H9 (cell line): ENCODE measurements around the gene CBLIF. TPM values are rescaled to one million over a fixed set of nuclear protein-coding genes. Genes with fewer than 3 reads are reported as not detected.

ENCODE experiments used
- DNase-seq: peaks from one replicate; pipeline ENCODE4 v3.0.0-alpha.2; 2017
- H2AFZ ChIP-seq: one replicate; pipeline ENCODE4 v1.6.1; 2013; ENCODE audit warnings: mild to moderate bottlenecking, low read length, control low read depth, moderate library complexity
- H2AK5ac ChIP-seq: 2 replicates; pipeline ENCODE4 v1.6.1; 2013; ENCODE audit warnings: low read length, control low read depth, mixed read lengths; ENCODE audit not compliant: insufficient read length
- H2BK120ac ChIP-seq: one replicate; pipeline ENCODE4 v1.6.1; 2013; ENCODE audit warnings: low read depth, mild to moderate bottlenecking, low read length, control low read depth, inconsistent platforms; ENCODE audit not compliant: poor library complexity, severe bottlenecking
- H2BK12ac ChIP-seq: 2 replicates; pipeline ENCODE4 v1.6.1; 2013; ENCODE audit warnings: low read length, control low read depth, mixed read lengths, low read depth; ENCODE audit not compliant: insufficient read length
- H2BK15ac ChIP-seq: 2 replicates; pipeline ENCODE4 v1.6.1; 2013; ENCODE audit warnings: low read depth, low read length, control low read depth
- H2BK20ac ChIP-seq: one replicate; pipeline ENCODE4 v1.6.1; 2013; ENCODE audit warnings: low read depth, mild to moderate bottlenecking, low read length, control low read depth, inconsistent platforms; ENCODE audit not compliant: poor library complexity, severe bottlenecking
- H2BK5ac ChIP-seq: 2 replicates; pipeline ENCODE4 v1.6.1; 2013; ENCODE audit warnings: low read length, control low read depth, mixed read lengths; ENCODE audit not compliant: insufficient read length
- H3K14ac ChIP-seq: 2 replicates; pipeline ENCODE4 v1.6.1; 2013; ENCODE audit warnings: low read length, control low read depth; ENCODE audit not compliant: insufficient read depth
- H3K18ac ChIP-seq: 2 replicates; pipeline ENCODE4 v1.6.1; 2013; ENCODE audit warnings: low read depth, mild to moderate bottlenecking, mixed read lengths, low read length, control low read depth; ENCODE audit not compliant: insufficient read length
- H3K23ac ChIP-seq: 2 replicates; pipeline ENCODE4 v1.6.1; 2013; ENCODE audit warnings: low read length, control low read depth, mixed read lengths, low read depth; ENCODE audit not compliant: insufficient read length
- H3K23me2 ChIP-seq: 2 replicates; pipeline ENCODE4 v1.6.1; 2013; ENCODE audit warnings: low read depth, mild to moderate bottlenecking, mixed read lengths, low read length, control low read depth; ENCODE audit not compliant: insufficient read length, poor library complexity, severe bottlenecking
- H3K27ac ChIP-seq: 2 replicates; pipeline ENCODE4 v1.5.1; 2013; ENCODE audit warnings: low read length, control low read depth, mixed read lengths, low read depth; ENCODE audit not compliant: insufficient read length
- H3K27me3 ChIP-seq: 2 replicates; pipeline ENCODE4 v1.6.1; 2013; ENCODE audit warnings: low read length, control low read depth, inconsistent platforms; ENCODE audit not compliant: insufficient read depth
- H3K4ac ChIP-seq: 2 replicates; pipeline ENCODE4 v1.6.1; 2013; ENCODE audit warnings: low read depth, mild to moderate bottlenecking, control low read depth, inconsistent platforms, low read length, moderate library complexity
- H3K4me1 ChIP-seq: 2 replicates; pipeline ENCODE4 v1.6.1; 2013; ENCODE audit warnings: low read length, control low read depth, inconsistent platforms; ENCODE audit not compliant: insufficient read depth
- H3K4me2 ChIP-seq: 2 replicates; pipeline ENCODE4 v1.6.1; 2013; ENCODE audit warnings: low read length, control low read depth, mixed read lengths; ENCODE audit not compliant: insufficient read length, insufficient read depth
- H3K56ac ChIP-seq: 2 replicates; pipeline ENCODE4 v1.6.1; 2013; ENCODE audit warnings: low read depth, mild to moderate bottlenecking, mixed read lengths, low read length, control low read depth; ENCODE audit not compliant: insufficient read length
- H3K79me1 ChIP-seq: 2 replicates; pipeline ENCODE4 v1.6.1; 2013; ENCODE audit warnings: low read depth, mild to moderate bottlenecking, moderate library complexity, low read length, control low read depth, inconsistent platforms; ENCODE audit not compliant: insufficient read depth, poor library complexity, severe bottlenecking
- H3K79me2 ChIP-seq: 2 replicates; pipeline ENCODE4 v1.6.1; 2013; ENCODE audit warnings: low read length, control low read depth, inconsistent platforms; ENCODE audit not compliant: insufficient read depth
- H3K9ac ChIP-seq: 2 replicates; pipeline ENCODE4 v1.6.1; 2013; ENCODE audit warnings: low read length, control low read depth, mixed read lengths; ENCODE audit not compliant: insufficient read length; ENCODE audit errors: extremely low read depth
- H3K9me3 ChIP-seq: one replicate; pipeline ENCODE4 v1.6.1; 2013; ENCODE audit warnings: low read depth, low read length, inconsistent platforms; ENCODE audit not compliant: control insufficient read depth
- H3T11ph ChIP-seq: one replicate; pipeline ENCODE4 v1.6.1; 2013; ENCODE audit warnings: mild to moderate bottlenecking, low read length, control low read depth, inconsistent platforms
- H4K20me1 ChIP-seq: one replicate; pipeline ENCODE4 v1.6.1; 2013; ENCODE audit not compliant: control insufficient read depth, insufficient read length, insufficient read depth
- H4K5ac ChIP-seq: 2 replicates; pipeline ENCODE4 v1.6.1; 2013; ENCODE audit warnings: low read depth, mild to moderate bottlenecking, mixed read lengths, low read length, control low read depth; ENCODE audit not compliant: insufficient read length
- H4K8ac ChIP-seq: replicated peaks from 2 replicates; pipeline ENCODE4 v1.6.1; 2013; ENCODE audit warnings: low read length, control low read depth, mixed read lengths, low read depth; ENCODE audit not compliant: insufficient read length
- H4K91ac ChIP-seq: 2 replicates; pipeline ENCODE4 v1.6.1; 2013; ENCODE audit warnings: low read depth, mild to moderate bottlenecking, moderate library complexity, mixed read lengths, low read length, control low read depth; ENCODE audit not compliant: insufficient read length
- H3K27ac Mint-ChIP-seq, 3 experiments: 2 replicates in 2 of 3; 3 replicates in 1 of 3; pipeline ENCODE4 v1.8.0; 2020 to 2021; ENCODE audit warnings: mixed read lengths in 3 of 3, mild to moderate bottlenecking in 1 of 3, moderate library complexity in 1 of 3
- H3K27me3 Mint-ChIP-seq: 2 replicates; pipeline ENCODE4 v1.8.0; 2021; ENCODE audit warnings: low read depth, mild to moderate bottlenecking, moderate library complexity, mixed read lengths
- H3K36me3 Mint-ChIP-seq, 3 experiments: 2 replicates in 2 of 3; 3 replicates in 1 of 3; pipeline ENCODE4 v1.8.0; 2020 to 2021; ENCODE audit warnings: low read depth in 3 of 3, mixed read lengths in 3 of 3; ENCODE audit not compliant: insufficient read depth in 1 of 3
- H3K4me1 Mint-ChIP-seq, 2 experiments: 2 replicates each; pipeline ENCODE4 v1.8.0; 2020; ENCODE audit warnings: mixed read lengths in 2 of 2
- H3K4me3 Mint-ChIP-seq, 2 experiments: 2 replicates in 1 of 2; 3 replicates in 1 of 2; pipeline ENCODE4 v1.8.0; 2020 to 2021; ENCODE audit warnings: mild to moderate bottlenecking in 2 of 2, mixed read lengths in 2 of 2, moderate library complexity in 1 of 2
- H3K9me3 Mint-ChIP-seq, 2 experiments: 2 replicates in 1 of 2; 3 replicates in 1 of 2; pipeline ENCODE4 v1.8.0; 2020; ENCODE audit warnings: mild to moderate bottlenecking in 2 of 2, mixed read lengths in 2 of 2, moderate library complexity in 1 of 2
- CTCF ChIP-seq: fragments of 200-600 bp; sonication (generic); conservative IDR thresholded peaks from 3 replicates; pipeline ENCODE4 v1.8.0; 2021; ENCODE audit warnings: antibody characterized with exemption, mild to moderate bottlenecking
- total RNA-seq: library from RNA; stranded (reverse); gene quantifications from 2 replicates; pipeline ENCODE4 v1.2.1, GENCODE V29; 2021

CBLIF gene
- total RNA-seq, 1 experiment from 2014 or later = not detected

GRCh38 chr11:59839615-59840014, 5.7 kb downstream of the CBLIF start:
- no peak overlapping the region for H3K14ac ChIP-seq
- no peak overlapping the region for H3K18ac ChIP-seq
- H2BK120ac ChIP-seq = no peak overlapping the region
- H3K9me3 Mint-ChIP-seq = no peaks in the 10 kb centered on the region
- H3K27ac Mint-ChIP-seq = no peak overlapping the region
- no peak overlapping the region for H3K4me2 ChIP-seq
- no peak overlapping the region for H3K23ac ChIP-seq
- H2BK12ac ChIP-seq = no peak overlapping the region
- no peak overlapping the region for H3K27ac ChIP-seq
- H3K27me3 Mint-ChIP-seq = no peaks in the 10 kb centered on the region
- no peak overlapping the region for H2BK15ac ChIP-seq
- H4K20me1 ChIP-seq = no peaks in the 10 kb centered on the region
- no peaks in the 10 kb centered on the region for H3K9me3 ChIP-seq
- H3K56ac ChIP-seq = no peak overlapping the region
- no peak overlapping the region for H2BK20ac ChIP-seq
- H2AFZ ChIP-seq = no peak overlapping the region
- H3K4me1 ChIP-seq = no peaks in the 10 kb centered on the region
- TF ChIP-seq CTCF = no peak
- H3K9ac ChIP-seq = no peak overlapping the region
- no peak for DNase-seq
- no peak overlapping the region for H4K91ac ChIP-seq
- H4K8ac ChIP-seq = no peak overlapping the region
- H3K79me1 ChIP-seq = no peaks in the 10 kb centered on the region
- H3K4me3 Mint-ChIP-seq = no peak overlapping the region
- no peak overlapping the region for H2BK5ac ChIP-seq
- H4K5ac ChIP-seq = no peak overlapping the region
- H3K79me2 ChIP-seq = no peaks in the 10 kb centered on the region
- no peak overlapping the region for H2AK5ac ChIP-seq
- H3T11ph ChIP-seq = no peak overlapping the region
- no peaks in the 10 kb centered on the region for H3K36me3 Mint-ChIP-seq
- no peaks in the 10 kb centered on the region for H3K27me3 ChIP-seq
- no peaks in the 10 kb centered on the region; a peak in 1 of 4 replicates for H3K4me1 Mint-ChIP-seq
- H3K23me2 ChIP-seq = no peaks in the 10 kb centered on the region
- H3K4ac ChIP-seq = no peak overlapping the region
